Measurements from ENCODE around the gene FGD1. TPM values are rescaled to one million over a fixed set of nuclear protein-coding genes. Genes with fewer than 3 reads are reported as not detected.

Gene FGD1
- total and polyA plus RNA-seq, 2 of the 13 experiments (the other 11 are each of a cell fraction or from before 2014, with no cell fraction given): 0.36 to 0.62 TPM

GRCh38 chrX:54509400-54509799, 13.4 kb upstream of the FGD1 start:
- Histone ChIP-seq H3K4me1 (ENCODE audit: insufficient read depth, low read length) (no peaks in the 10 kb centered on the region), H3K9me3 (ENCODE audit: low read length) (no peaks in the 10 kb centered on the region), H4K20me1 (ENCODE audit: insufficient read depth, low read length) (no peaks in the 10 kb centered on the region), H3K4me3 (replicated peaks in 1 of 3; ENCODE audit: insufficient read depth in 1 of 3, low read depth in 2 of 3, low read length in 3 of 3) (no peak overlapping the region), H3K4me2 (ENCODE audit: low read depth, low read length) (peak overlapping the region; percentile 18; the same call in 1 of the 2 replicates), H2AFZ (ENCODE audit: low read length) (no peak overlapping the region), H3K36me3 (replicated peaks in 1 of 2; ENCODE audit: control insufficient read depth in 1 of 2, insufficient read depth in 2 of 2, low read length in 2 of 2) (no peaks in the 10 kb centered on the region), H3K27me3 (ENCODE audit: control insufficient read depth in 1 of 2, insufficient read depth in 2 of 2, low read length in 2 of 2) (no peaks in the 10 kb centered on the region), H3K27ac (ENCODE audit: extremely low read length, insufficient read depth, low read length) (no peak overlapping the region), H3K9ac (ENCODE audit: insufficient read depth, low read depth, low read length) (no peak overlapping the region), H3K79me2 (ENCODE audit: insufficient read depth, low read length) (no peaks in the 10 kb centered on the region)
- 0% methylated on average over 1 of the region's 4 CpGs for WGBS (ENCODE audit: low lambda C conversion rate)
- ATAC-seq: no peak; the same call in 2 of the 3 replicates
- BruUV-seq (replicated peaks): no TSS peak
- FAIRE-seq: no peak
- POLR2A ChIA-PET: no interaction called here
- DNase-seq (ENCODE audit: low spot score): no peak
- CTCF ChIA-PET (ENCODE audit: low intra/inter-chr PET ratio, low total read pairs): no interaction called here
- in situ Hi-C loops (cut with HindIII; ENCODE audit: extremely low pct_ligation_motif_present, low pct_unique_long_range_greater_than_20kb) (no loop called here), intact Hi-C loops (cut with micrococcal nuclease; ENCODE audit: unreplicated experiment) (no loop called here)
- TF ChIP-seq CTCF (CRISPR knock-in tag; IDR thresholded peaks at IDR 0.05): no peak
- no peak for TF ChIP-seq THYN1 (CRISPR knock-in tag; IDR thresholded peaks at IDR 0.05; ENCODE audit: borderline replicate concordance, low read depth)
- TF ChIP-seq KLF13 (CRISPR knock-in tag; IDR thresholded peaks at IDR 0.05): no peak
- no peak for TF ChIP-seq GMEB1 (CRISPR knock-in tag; IDR thresholded peaks at IDR 0.05; ENCODE audit: borderline replicate concordance)
- TF ChIP-seq ISL2 (CRISPR knock-in tag; IDR thresholded peaks at IDR 0.05): no peak
- TF ChIP-seq GABPA (IDR thresholded peaks at IDR 0.05; ENCODE audit: low read depth, low read length): no peak
- TF ChIP-seq GABPA (CRISPR knock-in tag; IDR thresholded peaks at IDR 0.05; ENCODE audit: low read depth): peak; percentile 41; the same call in 1 of the 2 replicates

Measured in HepG2 (cell line).